Ascending aorta (tissue), 2 donors: ENCODE results near the gene HBS1L. TPM values are rescaled to one million over a fixed set of nuclear protein-coding genes. Genes with fewer than 3 reads are reported as not detected.

ENCODE experiments used
- DNase-seq, 2 donors: peaks; one replicate each; pipeline ENCODE4 v3.0.0-alpha.2; 2019; ENCODE audit warnings: low spot score in 2 of 2
- H3K27ac ChIP-seq, 2 donors: fragments of 200-600 bp; sonication (generic); one replicate each; pipeline ENCODE4 v1.5.1; 2016 to 2017; ENCODE audit warnings: mild to moderate bottlenecking in 1 of 2
- H3K27me3 ChIP-seq: fragments of 200-600 bp; sonication (generic); one replicate; pipeline ENCODE4 v1.5.1; 2017
- H3K36me3 ChIP-seq, 2 donors: fragments of 200-600 bp; sonication (generic); one replicate each; pipeline ENCODE4 v1.5.1; 2016
- H3K4me1 ChIP-seq, 2 donors: fragments of 200-600 bp; sonication (generic); one replicate each; pipeline ENCODE4 v1.5.1; 2016 to 2017; ENCODE audit warnings: mild to moderate bottlenecking in 1 of 2
- H3K4me3 ChIP-seq, 2 donors: fragments of 200-600 bp; sonication (generic); one replicate each; pipeline ENCODE4 v1.5.1; 2016 to 2017; ENCODE audit warnings: mild to moderate bottlenecking in 1 of 2
- H3K9me3 ChIP-seq, 2 donors: fragments of 200-600 bp; sonication (generic); one replicate each; pipeline ENCODE4 v1.5.1; 2016
- intact Hi-C: fragments of 100-400 bp; cut with DNase I; formaldehyde crosslinking; loops from one replicate; pipeline ENCODE4 v1.15.1; 2023
- total RNA-seq: library from RNA; depleted of rRNA; stranded (reverse); fragments of >200 nt; gene quantifications from one replicate; pipeline ENCODE4 v1.1.0, GENCODE V29; 2016
- TF ChIP-seq, protein P1 (sequence below), 3 experiments: fragments of 200-600 bp in 2 of 3; fragments of 450-650 bp in 1 of 3; sonication (generic) in 2 of 3; IDR thresholded peaks; one replicate each; pipeline ENCODE4 v1.5.1; 2016 to 2019; ENCODE audit warnings: antibody characterized with exemption in 3 of 3, mild to moderate bottlenecking in 1 of 3, moderate library complexity in 1 of 3

The HBS1L gene
- total RNA-seq, 1 donor from 2014 or later: 9.8 TPM

DNA sequence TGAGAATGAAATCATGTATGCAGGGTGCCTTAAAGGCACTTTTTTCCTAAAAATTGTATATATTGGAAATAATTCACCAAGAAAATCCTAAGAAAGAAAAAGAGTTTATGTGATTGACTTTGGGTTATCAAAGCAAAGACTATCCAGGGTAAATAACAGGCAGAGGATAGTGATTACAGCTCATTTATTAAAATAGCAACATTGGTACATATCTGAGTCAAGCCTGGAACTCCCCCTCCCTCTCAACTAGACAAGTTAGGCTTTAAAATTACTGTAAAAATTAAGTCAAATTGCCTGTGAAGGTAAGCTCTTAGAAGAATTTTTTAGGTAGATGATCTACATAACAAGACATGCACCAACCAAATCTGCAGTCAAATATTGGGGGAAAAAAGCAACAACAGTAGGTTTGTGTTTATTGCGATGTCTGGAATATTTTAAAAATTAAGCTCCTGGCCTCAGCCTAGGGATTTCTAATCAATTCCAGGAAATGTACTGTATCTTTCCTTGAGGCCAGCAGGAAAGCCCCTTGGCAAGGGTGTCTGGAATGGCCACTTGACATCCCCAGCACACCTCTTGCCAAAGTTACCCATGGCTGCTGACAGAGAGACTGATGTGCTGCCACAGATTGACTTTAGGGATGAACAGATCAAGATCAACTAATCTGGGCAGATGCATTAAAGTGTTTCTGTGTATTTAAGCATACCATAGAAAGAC, 31.2 kb upstream of the HBS1L start:
- DNase-seq: no peak
- Histone ChIP-seq H3K4me3 (no peak overlapping the region), H3K4me1 (no peaks in the 10 kb centered on the region), H3K27me3 (no peaks in the 10 kb centered on the region), H3K9me3 (peaks cover 0 to 13% of the 10 kb centered on the region in 2 donors), H3K27ac (no peak overlapping the region), H3K36me3 (no peaks in the 10 kb centered on the region)
- intact Hi-C loops: no loop called here
- TF ChIP-seq, protein P1, sequence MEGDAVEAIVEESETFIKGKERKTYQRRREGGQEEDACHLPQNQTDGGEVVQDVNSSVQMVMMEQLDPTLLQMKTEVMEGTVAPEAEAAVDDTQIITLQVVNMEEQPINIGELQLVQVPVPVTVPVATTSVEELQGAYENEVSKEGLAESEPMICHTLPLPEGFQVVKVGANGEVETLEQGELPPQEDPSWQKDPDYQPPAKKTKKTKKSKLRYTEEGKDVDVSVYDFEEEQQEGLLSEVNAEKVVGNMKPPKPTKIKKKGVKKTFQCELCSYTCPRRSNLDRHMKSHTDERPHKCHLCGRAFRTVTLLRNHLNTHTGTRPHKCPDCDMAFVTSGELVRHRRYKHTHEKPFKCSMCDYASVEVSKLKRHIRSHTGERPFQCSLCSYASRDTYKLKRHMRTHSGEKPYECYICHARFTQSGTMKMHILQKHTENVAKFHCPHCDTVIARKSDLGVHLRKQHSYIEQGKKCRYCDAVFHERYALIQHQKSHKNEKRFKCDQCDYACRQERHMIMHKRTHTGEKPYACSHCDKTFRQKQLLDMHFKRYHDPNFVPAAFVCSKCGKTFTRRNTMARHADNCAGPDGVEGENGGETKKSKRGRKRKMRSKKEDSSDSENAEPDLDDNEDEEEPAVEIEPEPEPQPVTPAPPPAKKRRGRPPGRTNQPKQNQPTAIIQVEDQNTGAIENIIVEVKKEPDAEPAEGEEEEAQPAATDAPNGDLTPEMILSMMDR (IDR thresholded peaks at IDR 0.05): no peak

DNA sequence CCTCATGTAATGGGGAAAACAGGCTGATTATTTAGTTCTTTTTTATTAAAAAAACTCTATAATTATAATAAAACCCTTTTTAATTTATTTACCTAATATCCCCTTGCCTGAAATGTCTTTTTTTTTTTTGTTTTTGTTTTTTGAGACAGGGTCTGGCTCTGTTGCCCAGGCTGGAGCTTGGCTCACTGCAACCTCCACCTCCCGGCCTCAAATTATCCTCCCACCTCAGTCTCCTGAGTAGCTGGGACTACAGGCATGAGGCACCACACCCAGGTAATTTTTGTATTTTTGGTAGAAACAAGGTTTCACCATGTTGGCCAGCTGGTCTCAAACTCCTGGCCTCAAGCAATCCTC, 30.3 kb upstream of the HBS1L start:
- Histone ChIP-seq H3K4me1 (no peaks in the 10 kb centered on the region), H3K27me3 (no peaks in the 10 kb centered on the region), H3K9me3 (peaks cover 0 to 13% of the 10 kb centered on the region in 2 donors), H3K4me3 (no peak overlapping the region), H3K27ac (no peak overlapping the region), H3K36me3 (no peaks in the 10 kb centered on the region)
- no peak for DNase-seq
- TF ChIP-seq, protein P1 (IDR thresholded peaks at IDR 0.05): no peak
- intact Hi-C loops: no loop called here

DNA sequence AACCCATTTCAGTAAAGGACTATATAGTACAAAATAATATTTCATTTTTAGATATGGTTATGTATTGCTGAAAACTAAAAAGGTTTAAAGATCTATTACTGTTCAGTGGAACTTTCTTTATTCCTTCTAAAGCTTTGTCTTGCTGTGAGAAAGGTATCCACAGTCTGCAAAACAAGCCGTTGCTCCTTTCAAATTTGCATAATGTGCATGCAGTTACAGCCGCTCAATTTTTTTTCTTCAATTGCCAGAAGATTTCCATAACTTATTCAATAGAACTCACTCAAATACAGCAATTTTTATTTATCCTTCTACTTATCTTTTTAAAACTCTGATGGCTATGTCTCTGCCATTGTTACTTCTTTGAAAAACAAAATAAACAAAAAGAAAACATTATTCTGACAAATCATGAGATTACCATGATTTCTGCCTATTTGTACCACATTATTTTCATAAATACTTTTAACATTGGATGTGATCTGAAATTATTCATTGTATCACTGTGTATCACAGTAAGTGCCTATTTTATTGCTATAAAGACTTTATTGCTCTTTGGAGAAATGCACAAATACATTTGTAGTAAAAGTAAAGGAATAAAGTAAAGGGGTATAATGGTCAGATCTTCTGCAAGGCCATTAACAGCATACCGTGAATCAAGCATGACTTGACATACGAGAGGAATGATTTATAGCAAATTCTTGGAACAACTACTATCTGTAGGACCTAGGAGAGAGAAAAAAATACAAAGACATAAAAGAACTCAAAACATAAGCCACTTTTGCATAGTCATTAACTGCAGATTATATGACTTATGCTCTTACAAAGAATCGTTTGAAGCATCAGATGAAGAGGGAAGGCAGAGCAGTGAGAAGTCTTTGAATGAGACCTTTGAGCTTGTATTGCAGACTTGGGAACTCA, 29.6 kb upstream of the HBS1L start:
- Histone ChIP-seq H3K27ac (no peak overlapping the region), H3K4me3 (no peak overlapping the region), H3K27me3 (no peaks in the 10 kb centered on the region), H3K36me3 (no peaks in the 10 kb centered on the region), H3K9me3 (peaks cover 0 to 13% of the 10 kb centered on the region in 2 donors), H3K4me1 (no peaks in the 10 kb centered on the region)
- intact Hi-C loops: no loop called here
- TF ChIP-seq, protein P1 (IDR thresholded peaks at IDR 0.05): no peak
- DNase-seq: no peak

DNA sequence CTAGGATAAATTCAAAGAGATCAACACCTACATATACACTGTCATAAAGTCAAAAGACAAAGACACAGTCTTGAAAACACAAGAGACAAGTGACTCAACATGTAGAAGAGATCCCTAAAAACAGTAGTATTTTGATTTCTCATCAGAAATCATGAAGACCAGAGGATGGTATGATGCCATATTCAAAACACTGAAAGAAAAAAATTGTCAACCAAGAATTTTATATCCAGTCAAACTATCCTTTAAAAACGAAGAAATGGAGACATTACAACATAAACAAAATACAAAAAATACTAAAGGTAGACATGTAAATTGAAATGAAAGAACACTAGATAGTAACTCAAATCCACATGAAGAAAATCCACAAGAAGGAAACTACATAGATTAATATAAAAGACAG, 27.3 kb upstream of the HBS1L start:
- H3K4me1 ChIP-seq: no peaks in the 10 kb centered on the region
- no peak overlapping the region for H3K27ac ChIP-seq
- H3K4me3 ChIP-seq: no peak overlapping the region

DNA sequence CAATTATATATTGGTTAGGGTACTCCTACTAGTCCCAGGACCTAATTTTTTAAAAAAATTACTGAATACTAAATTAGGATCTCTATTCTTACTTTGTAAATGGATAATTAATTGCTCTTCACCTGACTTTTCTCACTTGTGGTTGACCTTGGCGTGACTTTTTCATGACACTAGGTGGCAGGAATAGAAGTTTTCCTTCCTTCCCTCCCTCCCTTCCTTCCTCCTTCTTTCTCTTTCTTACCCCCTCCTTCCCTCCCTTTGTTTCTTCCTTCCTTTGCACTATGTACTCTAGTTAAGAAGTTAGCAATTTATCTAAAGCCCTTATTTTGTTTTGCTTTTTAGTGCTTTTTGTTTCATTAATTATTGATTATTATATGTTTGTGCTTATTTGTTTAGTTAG, 20.4 kb upstream of the HBS1L start:
- TF ChIP-seq, protein P1 (IDR thresholded peaks at IDR 0.05): no peak
- Histone ChIP-seq H3K9me3 (no peaks in the 10 kb centered on the region), H3K36me3 (no peaks in the 10 kb centered on the region), H3K4me3 (no peak overlapping the region), H3K27ac (no peak overlapping the region), H3K27me3 (no peaks in the 10 kb centered on the region), H3K4me1 (no peaks in the 10 kb centered on the region)
- intact Hi-C loops: no loop called here
- no peak for DNase-seq

More for the DNA sequence above, 27.3 kb upstream of the HBS1L start:
- H3K36me3 ChIP-seq: no peaks in the 10 kb centered on the region
- H3K9me3 ChIP-seq: peaks cover 0 to 13% of the 10 kb centered on the region in 2 donors
- intact Hi-C loops: no loop called here
- no peak for DNase-seq
- no peaks in the 10 kb centered on the region for H3K27me3 ChIP-seq
- TF ChIP-seq, protein P1 (IDR thresholded peaks at IDR 0.05): no peak
